Activated T-cell treated with anti-CD3 and anti-CD28 coated beads for 1 hour (primary cell): ENCODE data around the gene TMEM115.
"Not testable (repeated sequence)": the region's sequence is repeated elsewhere in the genome, so short reads cannot be mapped to it uniquely, and the experiment has no call there.

ENCODE experiments used
- DNase-seq: peaks from one replicate; pipeline ENCODE4 v3.0.0-alpha.2; 2020; ENCODE audit warnings: low read depth

The TMEM115 gene

GRCh38 chr3:50316657-50317242, 42.6 kb downstream of the TMEM115 start:
- DNase-seq = peak; percentile 53

- no peak for DNase-seq
Observed at GRCh38 chr3:50314816-50315215, 44.5 kb downstream of the TMEM115 start.

GRCh38 chr3:50314342-50314741, 45.0 kb downstream of the TMEM115 start:
- DNase-seq = no peak

GRCh38 chr3:50312041-50312440, 47.3 kb downstream of the TMEM115 start:
- not testable (repeated sequence) for DNase-seq
